Measurements from ENCODE around the gene CHIT1. TPM values are rescaled to one million over a fixed set of nuclear protein-coding genes. Genes with fewer than 3 reads are reported as not detected.
"Not testable (repeated sequence)": the region's sequence is repeated elsewhere in the genome, so short reads cannot be mapped to it uniquely, and the experiment has no call there.

CHIT1 gene
- total and polyA plus RNA-seq, 4 donors, result 0.56 to 16.4 (median 1.7) TPM

GRCh38 chr1:203252678-203253077 is 23.2 kb upstream of the CHIT1 start:
- Histone ChIP-seq H3K9me3 (ENCODE audit: control insufficient read depth, low read length) (peaks cover 2% of the 10 kb centered on the region), H3K27me3 (ENCODE audit: control insufficient read depth in 1 of 2, insufficient read depth in 2 of 2, low read length in 1 of 2) (no peaks in the 10 kb centered on the region), H3K4me1 (ENCODE audit: control insufficient read depth in 1 of 2, insufficient read depth in 2 of 2, low read length in 2 of 2) (no peaks in the 10 kb centered on the region), H3K4me3 (ENCODE audit: low read length in 2 of 2) (no peak overlapping the region), H3K27ac (ENCODE audit: low read depth in 1 of 2, low read length in 2 of 2) (no peak overlapping the region), H3K36me3 (ENCODE audit: control insufficient read depth in 1 of 2, insufficient read depth in 2 of 2, low read length in 1 of 2) (no peaks in the 10 kb centered on the region)
- ATAC-seq (ENCODE audit: low FRiP score) (no peak), DNase-seq (no peak)
- intact Hi-C loops (cut with DNase I), result no loop called here
- WGBS, 2 donors, result 58 to 65% methylated on average over 3 of the region's 3 CpGs

- no peaks in the 10 kb centered on the region for H3K4me1 ChIP-seq (ENCODE audit: control insufficient read depth in 1 of 2, insufficient read depth in 2 of 2, low read length in 2 of 2)
- intact Hi-C loops (cut with DNase I), result no loop called here
- no peaks in the 10 kb centered on the region for H3K36me3 ChIP-seq (ENCODE audit: control insufficient read depth in 1 of 2, insufficient read depth in 2 of 2, low read length in 1 of 2)
- H3K27me3 ChIP-seq (ENCODE audit: control insufficient read depth in 1 of 2, insufficient read depth in 2 of 2, low read length in 1 of 2), result no peaks in the 10 kb centered on the region
- ATAC-seq (ENCODE audit: low FRiP score) (no peak), DNase-seq (no peak)
- H3K9me3 ChIP-seq (ENCODE audit: control insufficient read depth, low read length), result peaks cover 2% of the 10 kb centered on the region
- 90 to 91% methylated on average over 2 of the region's 2 CpGs for WGBS, 2 donors
- no peak overlapping the region for H3K27ac ChIP-seq (ENCODE audit: low read depth in 1 of 2, low read length in 2 of 2)
- H3K4me3 ChIP-seq (ENCODE audit: low read length in 2 of 2), result no peak overlapping the region
Observed at GRCh38 chr1:203251466-203251865, 22.0 kb upstream of the CHIT1 start.

- Histone ChIP-seq H3K9me3 (ENCODE audit: control insufficient read depth, low read length) (peaks cover 2% of the 10 kb centered on the region), H3K4me3 (ENCODE audit: low read length in 2 of 2) (no peak overlapping the region), H3K27ac (ENCODE audit: low read depth in 1 of 2, low read length in 2 of 2) (no peak overlapping the region), H3K27me3 (ENCODE audit: control insufficient read depth in 1 of 2, insufficient read depth in 2 of 2, low read length in 1 of 2) (no peaks in the 10 kb centered on the region), H3K4me1 (ENCODE audit: control insufficient read depth in 1 of 2, insufficient read depth in 2 of 2, low read length in 2 of 2) (no peaks in the 10 kb centered on the region), H3K36me3 (ENCODE audit: control insufficient read depth in 1 of 2, insufficient read depth in 2 of 2, low read length in 1 of 2) (no peaks in the 10 kb centered on the region)
- 12 to 28% methylated on average over 2 of the region's 2 CpGs for WGBS, 2 donors
- ATAC-seq (ENCODE audit: low FRiP score) (no peak), DNase-seq (no peak)
- intact Hi-C loops (cut with DNase I), result no loop called here
Observed at GRCh38 chr1:203250911-203251310, 21.4 kb upstream of the CHIT1 start.

- Histone ChIP-seq H3K4me3 (ENCODE audit: low read length in 2 of 2) (no peak overlapping the region), H3K36me3 (ENCODE audit: control insufficient read depth in 1 of 2, insufficient read depth in 2 of 2, low read length in 1 of 2) (no peaks in the 10 kb centered on the region), H3K9me3 (ENCODE audit: control insufficient read depth, low read length) (no peaks in the 10 kb centered on the region), H3K4me1 (ENCODE audit: control insufficient read depth in 1 of 2, insufficient read depth in 2 of 2, low read length in 2 of 2) (no peaks in the 10 kb centered on the region), H3K27ac (ENCODE audit: low read depth in 1 of 2, low read length in 2 of 2) (no peak overlapping the region), H3K27me3 (ENCODE audit: control insufficient read depth in 1 of 2, insufficient read depth in 2 of 2, low read length in 1 of 2) (no peaks in the 10 kb centered on the region)
- intact Hi-C loops (cut with DNase I), result no loop called here
- ATAC-seq (ENCODE audit: low FRiP score) (no peak), DNase-seq (no peak)
- WGBS, 2 donors, result 44 to 67% methylated on average over 4 of the region's 4 CpGs
Observed at GRCh38 chr1:203244776-203245175, 15.3 kb upstream of the CHIT1 start.

- ATAC-seq (ENCODE audit: low FRiP score); H3K36me3 ChIP-seq (ENCODE audit: control insufficient read depth in 1 of 2, insufficient read depth in 2 of 2, low read length in 1 of 2); H3K27ac ChIP-seq (ENCODE audit: low read depth in 1 of 2, low read length in 2 of 2); DNase-seq; intact Hi-C loops (cut with DNase I); H3K4me1 ChIP-seq (ENCODE audit: control insufficient read depth in 1 of 2, insufficient read depth in 2 of 2, low read length in 2 of 2); H3K27me3 ChIP-seq (ENCODE audit: control insufficient read depth in 1 of 2, insufficient read depth in 2 of 2, low read length in 1 of 2); H3K9me3 ChIP-seq (ENCODE audit: control insufficient read depth, low read length); H3K4me3 ChIP-seq (ENCODE audit: low read length in 2 of 2): not testable (repeated sequence)
- 78 to 81% methylated on average over 5 of the region's 5 CpGs for WGBS, 2 donors
Observed at GRCh38 chr1:203241708-203242107, 12.2 kb upstream of the CHIT1 start.

GRCh38 chr1:203239526-203240305 is 10.2 kb upstream of the CHIT1 start:
- no peaks in the 10 kb centered on the region for H3K36me3 ChIP-seq (ENCODE audit: control insufficient read depth in 1 of 2, insufficient read depth in 2 of 2, low read length in 1 of 2)

GRCh38 chr1:203239081-203239480 is 9.6 kb upstream of the CHIT1 start:
- no peaks in the 10 kb centered on the region for H3K27me3 ChIP-seq (ENCODE audit: control insufficient read depth in 1 of 2, insufficient read depth in 2 of 2, low read length in 1 of 2)
- DNase-seq (no peak), ATAC-seq (ENCODE audit: low FRiP score) (no peak)
- no peak overlapping the region for H3K27ac ChIP-seq (ENCODE audit: low read depth in 1 of 2, low read length in 2 of 2)
- no peaks in the 10 kb centered on the region for H3K4me1 ChIP-seq (ENCODE audit: control insufficient read depth in 1 of 2, insufficient read depth in 2 of 2, low read length in 2 of 2)
- intact Hi-C loops (cut with DNase I), result no loop called here
- WGBS, 2 donors, result 74 to 75% methylated on average over 4 of the region's 4 CpGs
- H3K9me3 ChIP-seq (ENCODE audit: control insufficient read depth, low read length), result no peaks in the 10 kb centered on the region
- H3K4me3 ChIP-seq (ENCODE audit: low read length in 2 of 2), result no peak overlapping the region
- no peaks in the 10 kb centered on the region for H3K36me3 ChIP-seq (ENCODE audit: control insufficient read depth in 1 of 2, insufficient read depth in 2 of 2, low read length in 1 of 2)

More at GRCh38 chr1:203239526-203240305, 10.2 kb upstream of the CHIT1 start:
- no peaks in the 10 kb centered on the region for H3K9me3 ChIP-seq (ENCODE audit: control insufficient read depth, low read length)
- H3K4me1 ChIP-seq (ENCODE audit: control insufficient read depth in 1 of 2, insufficient read depth in 2 of 2, low read length in 2 of 2), result no peaks in the 10 kb centered on the region
- H3K4me3 ChIP-seq (ENCODE audit: low read length in 2 of 2), result no peak overlapping the region
- no peak overlapping the region for H3K27ac ChIP-seq (ENCODE audit: low read depth in 1 of 2, low read length in 2 of 2)
- DNase-seq (no peak), ATAC-seq (ENCODE audit: low FRiP score) (no peak)
- WGBS, 2 donors, result 49 to 69% methylated on average over 5 of the region's 5 CpGs
- intact Hi-C loops (cut with DNase I), result no loop called here
- H3K27me3 ChIP-seq (ENCODE audit: control insufficient read depth in 1 of 2, insufficient read depth in 2 of 2, low read length in 1 of 2), result no peaks in the 10 kb centered on the region

GRCh38 chr1:203238535-203238934 is 9.1 kb upstream of the CHIT1 start:
- H3K4me1 ChIP-seq (ENCODE audit: control insufficient read depth in 1 of 2, insufficient read depth in 2 of 2, low read length in 2 of 2), result no peaks in the 10 kb centered on the region
- no peaks in the 10 kb centered on the region for H3K27me3 ChIP-seq (ENCODE audit: control insufficient read depth in 1 of 2, insufficient read depth in 2 of 2, low read length in 1 of 2)
- H3K27ac ChIP-seq (ENCODE audit: low read depth in 1 of 2, low read length in 2 of 2), result no peak overlapping the region
- H3K36me3 ChIP-seq (ENCODE audit: control insufficient read depth in 1 of 2, insufficient read depth in 2 of 2, low read length in 1 of 2), result no peaks in the 10 kb centered on the region
- no peak for DNase-seq
- no peak overlapping the region for H3K4me3 ChIP-seq (ENCODE audit: low read length in 2 of 2)
- no peak for ATAC-seq (ENCODE audit: low FRiP score)
- intact Hi-C loops (cut with DNase I), result no loop called here
- peaks cover under 1% of the 10 kb centered on the region for H3K9me3 ChIP-seq (ENCODE audit: control insufficient read depth, low read length)

- intact Hi-C loops (cut with DNase I); H3K36me3 ChIP-seq (ENCODE audit: control insufficient read depth in 1 of 2, insufficient read depth in 2 of 2, low read length in 1 of 2); DNase-seq; H3K27me3 ChIP-seq (ENCODE audit: control insufficient read depth in 1 of 2, insufficient read depth in 2 of 2, low read length in 1 of 2); ATAC-seq (ENCODE audit: low FRiP score); H3K27ac ChIP-seq (ENCODE audit: low read depth in 1 of 2, low read length in 2 of 2); H3K4me1 ChIP-seq (ENCODE audit: control insufficient read depth in 1 of 2, insufficient read depth in 2 of 2, low read length in 2 of 2); H3K4me3 ChIP-seq (ENCODE audit: low read length in 2 of 2); H3K9me3 ChIP-seq (ENCODE audit: control insufficient read depth, low read length): not testable (repeated sequence)
- 85 to 89% methylated on average over 7 of the region's 7 CpGs for WGBS, 2 donors
Observed at GRCh38 chr1:203234901-203235300, 5.4 kb upstream of the CHIT1 start.

Data from aorta (tissue), 5 donors.